ENCODE measurements around the gene S100B.
"Not testable (repeated sequence)": the region's sequence is repeated elsewhere in the genome, so short reads cannot be mapped to it uniquely, and the experiment has no call there.

S100B gene

GRCh38 chr21:46598581-46599572 lies 6.0 kb downstream of the S100B start:
- peak; percentile 87 for DNase-seq

GRCh38 chr21:46597896-46598343 lies 7.0 kb downstream of the S100B start:
- DNase-seq = no peak

- no peak for DNase-seq
Measured at GRCh38 chr21:46597031-46597430, 7.9 kb downstream of the S100B start.

GRCh38 chr21:46596201-46596600 lies 8.7 kb downstream of the S100B start:
- no peak for DNase-seq

GRCh38 chr21:46594276-46594675 lies 10.6 kb downstream of the S100B start:
- no peak for DNase-seq

GRCh38 chr21:46585191-46585953 lies 19.5 kb downstream of the S100B start:
- DNase-seq = no peak

GRCh38 chr21:46581780-46582307 lies 23.0 kb downstream of the S100B start:
- DNase-seq = no peak

- not testable (repeated sequence) for DNase-seq
Measured at GRCh38 chr21:46579394-46579793, 25.5 kb downstream of the S100B start.

- DNase-seq = not testable (repeated sequence)
Measured at GRCh38 chr21:46577786-46578185, 27.1 kb downstream of the S100B start.

GRCh38 chr21:46572850-46573249 lies 32.0 kb downstream of the S100B start:
- no peak for DNase-seq

GRCh38 chr21:46570631-46571030 lies 34.3 kb downstream of the S100B start:
- DNase-seq = no peak

GRCh38 chr21:46570119-46570518 lies 34.8 kb downstream of the S100B start:
- DNase-seq = no peak

GRCh38 chr21:46569081-46569480 lies 35.8 kb downstream of the S100B start:
- no peak for DNase-seq

GRCh38 chr21:46568562-46568961 lies 36.3 kb downstream of the S100B start:
- DNase-seq = no peak

GRCh38 chr21:46567348-46567747 lies 37.5 kb downstream of the S100B start:
- no peak for DNase-seq

- no peak for DNase-seq
Measured at GRCh38 chr21:46564391-46564790, 40.5 kb downstream of the S100B start.

GRCh38 chr21:46562964-46563607 lies 41.8 kb downstream of the S100B start:
- no peak for DNase-seq

- DNase-seq = no peak
Measured at GRCh38 chr21:46562472-46562871, 42.4 kb downstream of the S100B start.

- no peak for DNase-seq
Measured at GRCh38 chr21:46561445-46562090, 43.3 kb downstream of the S100B start.

GRCh38 chr21:46560568-46561444 lies 44.1 kb downstream of the S100B start:
- DNase-seq = no peak

GRCh38 chr21:46559291-46559983 lies 45.4 kb downstream of the S100B start:
- no peak for DNase-seq

Measured in kidney glomerular epithelial cell (primary cell).